Stimulated activated CD4-positive, alpha-beta T cell treated with anti-CD3 and anti-CD28 coated beads, Interleukin-2, amount 100 ng/mL, for 24 hours (primary cell): ENCODE data around the gene RAB11FIP2.

ENCODE experiments used
- DNase-seq, 2 donors: peaks; one replicate each; pipeline ENCODE4 v3.0.0-alpha.2; 2020

Gene RAB11FIP2

DNA sequence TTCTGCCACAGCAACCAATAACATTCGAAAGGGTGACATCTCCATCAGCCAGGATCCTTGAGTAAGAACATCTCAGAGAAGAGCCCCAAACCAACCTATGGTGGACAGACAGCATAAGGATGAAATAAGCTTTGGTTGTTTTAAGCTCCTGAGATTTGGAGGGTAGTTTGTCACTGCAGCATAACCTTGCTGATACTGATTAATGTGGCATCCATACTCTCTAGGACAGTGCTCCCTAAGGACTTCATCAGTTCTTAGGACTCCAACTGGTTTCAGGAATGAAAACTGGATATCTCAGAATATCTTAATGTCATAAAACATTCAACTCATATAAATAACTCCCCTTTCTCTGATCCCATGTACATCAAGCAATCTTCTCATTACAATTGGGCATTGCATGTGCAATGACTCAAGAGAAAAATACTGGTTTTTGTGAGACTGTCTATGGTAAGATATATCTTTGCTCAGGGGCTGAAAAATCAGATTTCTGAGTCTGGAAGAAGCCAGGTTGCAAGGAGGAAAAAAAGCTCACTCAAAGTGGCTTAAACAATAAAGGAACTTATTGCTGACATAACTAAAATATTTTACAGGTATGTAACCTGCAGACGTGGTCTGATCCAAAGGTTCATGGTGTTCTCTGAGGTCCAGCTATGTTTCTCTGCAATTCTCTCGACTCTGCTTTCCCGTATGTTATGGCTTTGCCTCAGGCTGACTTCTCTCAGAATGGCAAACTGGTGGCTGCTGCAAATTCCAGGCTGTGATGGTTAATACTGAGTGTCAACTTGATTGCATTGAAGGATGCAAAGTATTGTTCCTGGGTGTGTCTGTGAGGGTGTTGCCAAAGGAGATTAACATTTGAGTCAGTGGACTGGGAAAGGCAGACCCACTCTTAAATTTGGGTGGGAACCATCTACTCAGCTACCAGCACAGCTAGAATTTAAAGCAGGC, 65.7 kb downstream of the RAB11FIP2 start:
- DNase-seq: no peak

DNA sequence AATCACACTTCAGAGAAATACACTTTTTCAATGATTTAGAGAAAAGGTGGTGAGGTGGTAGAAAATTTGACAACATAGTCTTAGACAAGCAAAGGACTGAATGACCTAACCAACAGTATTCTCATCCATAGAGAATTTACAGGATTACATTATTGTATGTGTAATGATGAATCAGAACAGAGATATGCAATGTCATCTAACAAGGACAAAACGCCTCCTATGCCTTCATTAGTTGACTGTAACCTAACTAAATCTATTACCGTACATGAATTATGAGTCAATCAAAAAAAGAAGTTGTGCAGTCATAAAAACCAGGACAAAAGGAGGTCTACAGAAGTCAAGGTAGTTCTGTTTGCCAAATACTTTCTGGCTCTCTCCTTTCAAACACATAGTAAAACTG, 66.5 kb downstream of the RAB11FIP2 start:
- DNase-seq: no peak

DNA sequence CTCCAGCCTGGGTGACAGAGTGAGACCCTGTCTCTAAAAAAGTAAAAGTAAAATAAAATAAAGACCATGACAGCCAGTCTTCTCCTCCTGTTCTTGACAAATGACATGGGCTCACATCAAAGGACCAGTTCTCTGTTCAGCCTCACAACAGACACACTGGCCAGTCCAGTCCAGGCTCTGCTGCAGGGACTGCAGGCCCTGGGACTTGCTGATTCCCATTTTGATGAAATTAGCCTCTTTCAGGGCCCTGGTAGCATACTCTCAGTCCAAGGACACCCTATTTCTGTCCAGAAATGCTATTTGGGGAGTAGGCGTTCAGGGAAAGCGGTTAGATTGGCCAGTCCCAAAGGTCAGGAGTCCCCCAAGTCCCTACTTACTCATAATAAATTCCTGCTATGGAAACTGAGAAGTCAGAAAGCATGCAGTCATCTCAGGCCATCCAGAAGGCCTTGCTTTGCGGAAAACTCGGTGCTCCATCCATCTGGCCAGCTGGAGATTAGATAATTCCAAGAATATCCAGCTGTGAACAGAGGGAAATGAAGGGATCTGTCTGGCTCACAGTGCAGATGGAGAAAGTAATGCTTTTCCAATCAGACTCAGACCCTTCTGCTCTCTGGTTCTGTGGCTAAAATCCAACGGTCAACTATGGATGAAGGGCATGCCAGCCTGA, 74.4 kb downstream of the RAB11FIP2 start:
- no peak for DNase-seq

DNA sequence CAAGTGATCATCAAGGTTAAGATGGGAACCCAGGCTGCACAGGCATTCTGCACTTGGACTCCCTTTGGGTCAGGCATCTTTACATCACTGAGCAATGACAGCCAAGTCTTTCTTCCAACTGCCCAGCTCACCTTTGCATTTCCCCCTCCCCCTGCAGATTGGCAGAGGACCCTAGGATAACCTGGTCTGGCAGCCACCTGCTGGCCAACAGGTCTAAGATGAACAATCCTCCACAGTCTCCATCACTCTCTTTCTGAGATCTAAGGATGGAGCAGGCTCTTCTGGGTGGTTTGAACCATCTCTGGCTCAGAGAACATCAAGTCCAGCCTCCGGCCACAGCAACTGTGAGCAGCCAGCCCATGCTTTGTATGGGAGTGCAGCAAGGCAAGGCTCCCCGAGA, 75.8 kb downstream of the RAB11FIP2 start:
- DNase-seq: no peak

DNA sequence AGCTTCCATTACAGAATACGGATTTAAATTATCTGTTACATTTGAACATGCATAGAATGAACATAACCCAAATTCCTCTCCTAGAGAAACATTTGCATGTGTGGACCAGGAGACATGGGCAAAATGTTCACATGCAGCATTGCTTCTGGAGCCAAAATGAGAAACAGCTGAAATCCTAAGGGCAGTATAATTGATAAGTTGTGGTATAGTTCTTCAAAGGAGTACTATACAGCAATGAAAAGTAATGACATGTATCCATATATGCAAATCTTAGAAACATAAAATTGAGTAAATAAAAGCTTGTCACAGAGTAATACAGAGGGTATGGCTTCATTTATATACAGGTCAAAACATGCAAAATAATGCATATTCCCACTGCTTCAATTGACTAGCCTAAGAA, 77.1 kb downstream of the RAB11FIP2 start:
- DNase-seq: no peak

DNA sequence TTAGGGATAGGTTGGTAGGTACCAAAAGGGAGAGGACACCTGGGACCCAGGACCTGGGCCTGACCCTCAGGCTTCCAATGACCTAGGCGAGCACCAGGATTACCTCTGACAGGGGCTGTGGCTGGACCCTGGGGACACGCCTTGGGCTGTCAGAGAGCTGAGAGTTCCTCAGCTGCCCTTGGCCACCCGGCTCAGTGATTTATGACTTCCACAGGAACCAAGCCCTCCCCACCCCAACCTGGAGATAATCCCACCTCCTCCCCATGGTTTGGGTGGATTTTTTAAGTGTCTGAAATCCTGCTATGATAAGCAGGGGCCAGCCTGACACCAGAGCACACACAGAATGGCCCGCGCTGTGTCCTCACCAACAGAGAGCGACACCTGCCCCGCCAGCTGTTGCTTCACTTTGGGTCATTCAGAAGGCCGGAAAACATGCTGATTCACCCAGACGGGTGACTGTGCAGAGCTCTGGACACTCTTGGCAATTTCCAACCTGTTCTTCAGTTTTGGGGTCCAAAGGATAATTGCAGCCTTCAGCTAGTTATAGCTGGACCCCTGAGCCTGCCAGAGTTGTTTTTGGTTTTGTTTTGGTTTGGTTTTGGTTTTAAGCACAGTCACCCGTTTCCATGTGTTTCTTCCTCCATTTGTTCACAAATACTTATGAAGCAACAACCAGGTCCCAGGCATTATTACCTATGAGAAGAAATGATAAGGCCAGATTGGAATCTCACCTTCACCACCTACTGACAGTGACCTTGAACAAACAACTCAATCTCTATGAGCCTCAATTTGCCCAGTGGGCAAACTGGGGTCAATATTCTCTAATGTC, 78.2 kb downstream of the RAB11FIP2 start:
- DNase-seq: no peak

DNA sequence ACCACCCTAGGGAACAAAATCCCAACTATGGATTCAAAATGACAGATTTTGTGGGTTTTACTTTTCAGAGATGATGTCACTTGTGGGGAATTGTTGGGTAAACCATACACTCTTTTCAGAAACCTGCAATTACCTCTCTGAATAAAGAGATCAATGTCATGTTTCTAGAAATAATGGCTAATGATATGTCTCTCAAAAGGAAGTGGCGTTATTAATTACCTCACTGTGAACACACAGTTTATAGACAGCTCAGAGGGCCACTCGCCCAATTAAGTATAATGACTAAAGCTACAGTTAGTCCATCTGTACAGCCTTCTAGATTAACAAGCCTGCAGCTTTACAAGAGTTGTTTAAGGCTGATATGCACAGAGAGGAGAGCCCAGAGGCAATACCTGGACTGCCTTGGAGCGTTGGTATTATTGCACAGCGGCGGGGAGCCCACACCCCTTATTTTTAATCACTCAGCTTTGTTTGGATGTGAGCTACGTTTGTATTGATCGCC, 79.5 kb downstream of the RAB11FIP2 start:
- DNase-seq: no peak

DNA sequence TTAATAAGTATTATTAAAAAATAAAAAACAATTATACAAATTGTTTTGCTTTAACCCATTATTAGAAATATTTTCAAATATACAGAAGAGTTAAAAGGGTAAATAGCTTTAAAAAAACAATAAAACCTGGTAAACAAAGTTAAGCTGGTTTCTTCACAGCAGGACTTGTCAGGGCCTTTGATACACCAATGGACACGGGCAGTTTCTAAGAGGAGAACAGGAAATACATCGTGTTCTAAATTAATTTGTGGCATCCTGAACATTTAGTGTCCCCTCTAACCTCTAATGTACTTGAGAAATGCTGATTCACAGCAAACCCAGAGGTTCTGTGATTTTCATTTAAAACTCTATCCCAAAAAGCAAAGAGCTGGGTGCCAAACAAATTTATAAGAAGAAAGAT, 80.8 kb downstream of the RAB11FIP2 start:
- DNase-seq: no peak

DNA sequence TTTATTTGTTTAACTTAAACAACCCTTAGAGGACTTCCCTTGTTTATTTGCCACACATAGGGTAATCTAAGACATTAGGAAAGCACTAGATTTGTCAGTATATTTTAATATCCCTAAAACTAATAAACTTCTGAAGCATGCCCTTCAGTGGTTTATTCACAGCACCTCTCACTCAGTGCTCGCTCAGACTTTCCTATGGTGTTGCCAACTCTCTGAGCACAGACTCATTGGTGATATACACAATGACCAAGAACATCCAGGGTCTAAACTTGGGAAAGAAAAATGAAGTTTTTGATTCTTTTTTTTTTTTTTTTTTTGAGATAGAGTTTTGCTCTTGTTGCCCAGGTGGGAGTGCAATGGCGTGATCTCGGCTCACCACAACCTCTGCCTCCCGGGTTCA, 82.2 kb downstream of the RAB11FIP2 start:
- DNase-seq: no peak

DNA sequence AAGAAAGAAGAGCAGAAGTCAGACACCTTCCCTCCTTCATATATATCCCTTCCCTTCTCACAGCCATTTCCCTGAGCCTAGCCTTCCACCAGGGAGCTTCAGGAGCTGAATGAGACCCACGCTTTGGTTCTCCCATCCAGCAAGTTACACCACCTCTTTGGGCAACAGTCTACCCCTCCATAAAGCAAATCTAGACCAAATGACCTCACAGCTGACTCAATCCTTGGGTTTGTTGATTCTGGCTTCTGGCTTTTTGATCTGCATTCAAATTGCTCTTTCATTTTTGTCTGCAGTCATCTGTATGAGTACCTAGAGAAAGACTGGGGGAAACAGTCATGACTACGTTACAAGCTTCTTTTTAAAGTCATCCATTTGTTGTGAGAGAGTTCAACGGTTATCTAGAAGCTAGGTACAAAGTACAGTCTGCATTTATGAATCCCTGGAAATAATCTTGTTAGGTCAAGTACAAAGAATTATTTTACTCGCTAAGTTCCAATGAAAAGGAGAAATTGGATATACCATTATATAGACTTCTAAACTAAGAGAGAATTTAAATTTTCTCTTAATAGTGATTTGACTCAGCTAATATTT, 86.3 kb downstream of the RAB11FIP2 start:
- no peak for DNase-seq

DNA sequence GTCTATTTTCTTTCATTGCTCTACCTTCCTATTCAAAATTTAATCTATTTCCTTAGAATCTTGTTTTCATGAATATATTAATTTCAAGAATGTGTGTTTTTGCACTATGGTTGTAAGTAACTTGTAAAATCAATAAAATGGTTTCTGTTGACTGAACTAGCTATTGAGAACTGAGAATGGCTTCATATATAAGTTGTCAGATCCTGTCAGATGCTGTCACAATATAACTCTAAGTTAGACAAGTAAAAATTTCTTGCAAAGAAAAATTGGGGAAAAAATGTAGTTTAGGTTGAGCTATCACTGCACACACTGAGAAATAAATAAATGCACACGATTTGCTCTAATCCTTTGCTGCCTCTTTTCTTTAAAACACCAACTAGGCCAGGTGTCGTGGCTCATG, 89.8 kb downstream of the RAB11FIP2 start:
- DNase-seq: no peak

DNA sequence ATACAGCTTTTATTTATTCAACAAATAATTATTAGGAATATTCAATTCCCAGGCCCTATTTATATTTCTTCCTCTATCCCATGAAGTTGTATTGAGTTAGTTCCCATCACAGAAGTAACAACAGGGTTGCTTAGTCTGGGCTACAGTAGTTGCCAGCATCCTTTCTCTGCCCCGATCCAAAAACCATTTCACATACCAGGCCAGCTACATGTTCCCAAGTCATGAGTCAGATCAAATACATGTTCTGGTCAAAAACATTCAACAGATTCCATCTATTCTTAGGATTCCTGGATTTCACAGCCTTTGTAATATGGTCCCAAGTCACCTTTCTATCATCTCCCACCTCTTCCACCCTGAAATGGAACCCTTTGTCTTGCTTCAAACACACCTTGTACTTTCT, 91.6 kb downstream of the RAB11FIP2 start:
- no peak for DNase-seq
